NCI-H1436 (cell line): ENCODE data around the gene AIFM3.

ENCODE experiments used
- DNase-seq: peaks from one replicate; lab custom pipeline; 2025; lab: John Stamatoyannopoulos, UW

Gene AIFM3

GRCh38 chr22:20976291-20976877, 9.3 kb downstream of the AIFM3 start:
- no peak for DNase-seq

- DNase-seq: no peak
Measured at GRCh38 chr22:20977019-20977418, 10.0 kb downstream of the AIFM3 start.

GRCh38 chr22:20977516-20978170, 10.6 kb downstream of the AIFM3 start:
- no peak for DNase-seq

- no peak for DNase-seq
Measured at GRCh38 chr22:20978419-20978818, 11.4 kb downstream of the AIFM3 start.

- no peak for DNase-seq
Measured at GRCh38 chr22:20979243-20979809, 12.3 kb downstream of the AIFM3 start.

GRCh38 chr22:20979940-20980453, 12.9 kb downstream of the AIFM3 start:
- no peak for DNase-seq

GRCh38 chr22:20980523-20980922, 13.5 kb downstream of the AIFM3 start:
- no peak for DNase-seq

GRCh38 chr22:20980938-20981722, 14.1 kb downstream of the AIFM3 start:
- no peak for DNase-seq

- peak; percentile 60 for DNase-seq
Measured at GRCh38 chr22:20981787-20982562, 14.9 kb downstream of the AIFM3 start, which contains the start of gene LZTR1. Gene LZTR1, plus strand, starts transcription at chr22:20982297. Its CDS starts 75 bp downstream, at chr22:20982372.

- no peak for DNase-seq
Measured at GRCh38 chr22:20982563-20982882, 15.5 kb downstream of the AIFM3 start.

- no peak for DNase-seq
Measured at GRCh38 chr22:20983081-20983771, 16.2 kb downstream of the AIFM3 start.

GRCh38 chr22:20985720-20986119, 18.7 kb downstream of the AIFM3 start:
- DNase-seq: no peak

- no peak for DNase-seq
Measured at GRCh38 chr22:20986365-20986764, 19.3 kb downstream of the AIFM3 start.

- DNase-seq: no peak
Measured at GRCh38 chr22:20987375-20987774, 20.3 kb downstream of the AIFM3 start.

GRCh38 chr22:20988573-20989322, 21.7 kb downstream of the AIFM3 start:
- DNase-seq: no peak

GRCh38 chr22:20989323-20990138, 22.5 kb downstream of the AIFM3 start:
- DNase-seq: no peak

- DNase-seq: no peak
Measured at GRCh38 chr22:20990184-20991180, 23.4 kb downstream of the AIFM3 start.
